Panc1 (cell line): ENCODE data around the gene IPO5. TPM values are rescaled to one million over a fixed set of nuclear protein-coding genes. Genes with fewer than 3 reads are reported as not detected.

ENCODE experiments used
- ATAC-seq: fragments of 200-7000 bp; cut with Tn5 transposase; 2 replicates; pipeline ENCODE4 v1.9.1; 2020; ENCODE audit warnings: mild to moderate bottlenecking, moderate library complexity
- BruUV-seq: library from RNA; stranded (reverse); fragments of 400-500 nt; replicated peaks from 2 replicates; lab custom pipeline; 2021; lab: Mats Ljungman, UMichigan
- CTCF ChIA-PET: fragments of 300-600 bp; sonication (Branson Sonifier 250); formaldehyde crosslinking; loops from one replicate; lab custom pipeline; 2022; ENCODE audit warnings: antibody characterized with exemption; lab: Charles Lee
- POLR2A ChIA-PET: fragments of 300-600 bp; sonication (Branson Sonifier 250); formaldehyde crosslinking; loops from one replicate; lab custom pipeline; 2022; ENCODE audit warnings: antibody characterized with exemption; lab: Charles Lee
- DNase-seq: peaks from one replicate; pipeline ENCODE4 v3.0.0-alpha.2; 2010; ENCODE audit warnings: low read depth, low spot score
- H3K27ac ChIP-seq: 2 replicates; pipeline ENCODE4 v1.5.1; 2011; ENCODE audit warnings: mild to moderate bottlenecking, low read length, inconsistent platforms
- H3K27me3 ChIP-seq: fragments of 200-500 bp; sonication (Bioruptor generic); 2 replicates; pipeline ENCODE4 v1.6.0; 2014; ENCODE audit warnings: low read length, inconsistent platforms; ENCODE audit not compliant: control insufficient read depth, insufficient read depth
- H3K36me3 ChIP-seq: fragments of 200-500 bp; sonication (Bioruptor generic); 2 replicates; pipeline ENCODE4 v1.5.1; 2014; ENCODE audit warnings: inconsistent platforms, mild to moderate bottlenecking, low read length, moderate library complexity; ENCODE audit not compliant: control insufficient read depth, insufficient read depth
- H3K4me1 ChIP-seq: 2 replicates; pipeline ENCODE4 v1.5.1; 2011; ENCODE audit warnings: inconsistent platforms, mild to moderate bottlenecking, low read length, moderate library complexity; ENCODE audit not compliant: control insufficient read depth, insufficient read depth
- H3K4me3 ChIP-seq, 2 experiments: 2 replicates each; pipeline ENCODE4 v1.5.1; 2011 to 2012; ENCODE audit warnings: low read depth in 2 of 2, low read length in 2 of 2, mild to moderate bottlenecking in 2 of 2, inconsistent platforms in 1 of 2, moderate library complexity in 1 of 2
- H3K9me3 ChIP-seq: fragments of 200-500 bp; sonication (Bioruptor generic); 2 replicates; pipeline ENCODE4 v1.5.1; 2014; ENCODE audit warnings: low read depth, mild to moderate bottlenecking, inconsistent platforms, low read length, moderate library complexity; ENCODE audit not compliant: control insufficient read depth, insufficient read depth
- CTCF ChIP-seq: fragments of 450-650 bp; IDR thresholded peaks from 2 replicates; pipeline ENCODE4 v1.5.1; 2017; ENCODE audit warnings: mild to moderate bottlenecking
- POLR2AphosphoS5 ChIP-seq: IDR thresholded peaks from 2 replicates; pipeline ENCODE4 v1.6.1; 2012; ENCODE audit warnings: mild to moderate bottlenecking, low read depth, low read length, moderate library complexity
- REST ChIP-seq, 2 experiments: IDR thresholded peaks; 2 replicates each; pipeline ENCODE4 v1.6.1; 2011 to 2012; ENCODE audit warnings: low read depth in 2 of 2, control low read depth in 1 of 2, low read length in 1 of 2, mild to moderate bottlenecking in 1 of 2, moderate library complexity in 1 of 2; ENCODE audit not compliant: insufficient read depth in 1 of 2
- SIN3A ChIP-seq: IDR thresholded peaks from 2 replicates; pipeline ENCODE4 v1.6.1; 2012; ENCODE audit warnings: low read depth, mild to moderate bottlenecking, low read length, moderate library complexity, borderline replicate concordance; ENCODE audit not compliant: insufficient read depth
- TCF7L2 ChIP-seq: IDR thresholded peaks from 2 replicates; pipeline ENCODE4 v1.6.1; 2011; ENCODE audit warnings: mild to moderate bottlenecking, low read depth, low read length, inconsistent platforms
- in situ Hi-C: cut with HindIII; loops from 2 replicates; pipeline ENCODE4 v1.10.0; 2016; ENCODE audit warnings: low sequenced_read_pairs, low pct_unique_long_range_greater_than_20kb
- intact Hi-C: fragments of 100-400 bp; cut with micrococcal nuclease; formaldehyde crosslinking; loops from one replicate; pipeline ENCODE4 v1.10.0; 2022; ENCODE audit not compliant: unreplicated experiment
- total RNA-seq: library from RNA; stranded (reverse); gene quantifications from one replicate; pipeline ENCODE4 v1.2.1, GENCODE V29; 2021; ENCODE audit not compliant: unreplicated experiment

IPO5 gene
- total RNA-seq, 1 experiment from 2014 or later = 122 TPM

GRCh38 chr13:97961340-97961739 lies 7.9 kb downstream of the IPO5 start:
- no TSS peak for BruUV-seq
- Histone ChIP-seq H3K4me1 (no peaks in the 10 kb centered on the region), H3K36me3 (no peaks in the 10 kb centered on the region), H3K27me3 (no peaks in the 10 kb centered on the region), H3K27ac (no peak overlapping the region), H3K9me3 (no peaks in the 10 kb centered on the region), H3K4me3 (no peak overlapping the region)
- no peak for ATAC-seq
- in situ Hi-C loops (no loop called here), intact Hi-C loops (no loop called here)
- POLR2A ChIA-PET = no interaction called here
- CTCF ChIA-PET = no interaction called here
- TF ChIP-seq TCF7L2 = no peak
- no peak for TF ChIP-seq SIN3A
- no peak for TF ChIP-seq CTCF
- no peak for TF ChIP-seq POLR2AphosphoS5
- no peak for TF ChIP-seq REST (IDR thresholded peaks at IDR 0.05; ENCODE audit: insufficient read depth in 1 of 2, low read depth in 2 of 2, low read length in 1 of 2)
- no peak for DNase-seq

GRCh38 chr13:97962887-97963286 lies 9.4 kb downstream of the IPO5 start:
- no TSS peak for BruUV-seq

More at GRCh38 chr13:97962887-97963286, 9.4 kb downstream of the IPO5 start:
- Histone ChIP-seq H3K36me3 (no peaks in the 10 kb centered on the region), H3K4me1 (no peaks in the 10 kb centered on the region), H3K9me3 (no peaks in the 10 kb centered on the region), H3K27me3 (no peaks in the 10 kb centered on the region), H3K4me3 (no peak overlapping the region), H3K27ac (no peak overlapping the region)
- TF ChIP-seq POLR2AphosphoS5 = no peak
- TF ChIP-seq CTCF = no peak
- no peak for TF ChIP-seq REST (IDR thresholded peaks at IDR 0.05; ENCODE audit: insufficient read depth in 1 of 2, low read depth in 2 of 2, low read length in 1 of 2)
- TF ChIP-seq SIN3A = no peak
- no peak for TF ChIP-seq TCF7L2
- intact Hi-C loops = no loop called here
- in situ Hi-C loops = no loop called here
- ChIA-PET POLR2A (no interaction called here), CTCF (no interaction called here)
- no peak for DNase-seq
- no peak for ATAC-seq
